K562 (cell line): ENCODE results near the gene SEC23B. TPM values are rescaled to one million over a fixed set of nuclear protein-coding genes. Genes with fewer than 3 reads are reported as not detected.

ENCODE experiments used
- ATAC-seq: fragments of 200-7000 bp; cut with Tn5 transposase; 3 replicates; pipeline ENCODE4 v1.9.1; 2020; ENCODE audit warnings: moderate library complexity
- BruUV-seq: library from RNA; stranded (reverse); fragments of 400-500 nt; replicated peaks from 2 replicates; lab custom pipeline; 2021; lab: Mats Ljungman, UMichigan
- CTCF ChIA-PET: fragments of 300-600 bp; formaldehyde crosslinking; extraction: SDS; loops from one replicate; lab custom pipeline; 2021; ENCODE audit warnings: low intra/inter-chr PET ratio; lab: Yijun Ruan, JAX
- POLR2A ChIA-PET: fragments of 300-600, 350-650 bp; sonication (Branson Sonifier 250); formaldehyde crosslinking; extraction: SDS; loops from one replicate; lab custom pipeline; 2021; ENCODE audit warnings: antibody characterized with exemption, inconsistent platforms; lab: Yijun Ruan, JAX
- DNase-seq, 4 experiments: peaks; one replicate each; pipeline versions ENCODE4 v3.0.0 to v3.0.0-alpha.2; 2011 to 2018; ENCODE audit warnings: low spot score in 3 of 4, mixed read lengths in 3 of 4; ENCODE audit errors: extremely low read depth in 1 of 4
- FAIRE-seq: peaks from 2 replicates; lab custom pipeline; 2011; peaks lifted over from hg19 to GRCh38; lab: Jason Lieb, UNC
- H2AFZ ChIP-seq: 2 replicates; pipeline ENCODE4 v1.6.0; 2011; ENCODE audit warnings: low read depth, low read length, control low read depth, inconsistent platforms
- H3K27ac ChIP-seq: fragments of 200-600 bp; 3 replicates; pipeline ENCODE4 v1.8.0; 2011; ENCODE audit warnings: low read depth, mild to moderate bottlenecking, control low read depth, inconsistent platforms, low read length, moderate library complexity, mixed read lengths; ENCODE audit errors: extremely low read depth
- H3K27me3 ChIP-seq, 2 experiments: fragments of 300-600 bp in 1 of 2; 2 replicates in 1 of 2; 3 replicates in 1 of 2; pipeline versions ENCODE4 v1.6.0 to v1.8.0; 2011; ENCODE audit warnings: inconsistent platforms in 2 of 2, low read length in 2 of 2, mild to moderate bottlenecking in 1 of 2, mixed read lengths in 1 of 2, moderate library complexity in 1 of 2; ENCODE audit not compliant: control insufficient read depth in 2 of 2, insufficient read depth in 2 of 2
- H3K36me3 ChIP-seq: fragments of 300-600 bp; 3 replicates; pipeline ENCODE4 v1.8.0; 2011; ENCODE audit warnings: mild to moderate bottlenecking, low read length, inconsistent platforms; ENCODE audit not compliant: control insufficient read depth, insufficient read depth
- H3K4me1 ChIP-seq, 2 experiments: fragments of 200-600 bp in 1 of 2; replicated peaks in 1 of 2; 2 replicates in 1 of 2; 3 replicates in 1 of 2; pipeline versions ENCODE4 v1.5.1 to v1.8.0; 2011; ENCODE audit warnings: inconsistent platforms in 2 of 2, low read length in 2 of 2, mild to moderate bottlenecking in 1 of 2, mixed read lengths in 1 of 2, moderate library complexity in 1 of 2; ENCODE audit not compliant: control insufficient read depth in 2 of 2, insufficient read depth in 2 of 2
- H3K4me2 ChIP-seq: 2 replicates; pipeline ENCODE4 v1.6.1; 2011; ENCODE audit warnings: low read length, control low read depth, inconsistent platforms, mixed read lengths; ENCODE audit not compliant: insufficient read depth
- H3K4me3 ChIP-seq: fragments of 200-600 bp; sonication (generic), shearing (Covaris generic); 2 replicates; pipeline ENCODE4 v1.5.1; 2016; ENCODE audit warnings: control low read depth, inconsistent platforms
- H3K79me2 ChIP-seq: fragments of 200-600 bp; 3 replicates; pipeline ENCODE4 v1.8.0; 2011; ENCODE audit warnings: low read length, inconsistent platforms; ENCODE audit not compliant: control insufficient read depth, insufficient read depth
- H3K9ac ChIP-seq, 2 experiments: 2 replicates each; pipeline versions ENCODE4 v1.6.0 to v1.6.1; 2011; ENCODE audit warnings: low read depth in 2 of 2, low read length in 2 of 2, control low read depth in 1 of 2, inconsistent platforms in 1 of 2, mild to moderate bottlenecking in 1 of 2, mixed read lengths in 1 of 2; ENCODE audit not compliant: insufficient read depth in 1 of 2
- H3K9me1 ChIP-seq: one replicate; pipeline ENCODE4 v1.6.0; 2011; ENCODE audit warnings: inconsistent platforms, mild to moderate bottlenecking, low read length, moderate library complexity; ENCODE audit not compliant: control insufficient read depth, insufficient read depth
- H3K9me3 ChIP-seq: replicated peaks from 2 replicates; pipeline ENCODE4 v1.5.1; 2011; ENCODE audit warnings: low read depth, low read length, inconsistent platforms; ENCODE audit not compliant: control insufficient read depth, insufficient read depth
- H4K20me1 ChIP-seq: replicated peaks from 2 replicates; pipeline ENCODE4 v1.6.1; 2011; ENCODE audit warnings: low read length, inconsistent platforms, mixed read lengths; ENCODE audit not compliant: control insufficient read depth, insufficient read depth
- BCOR ChIP-seq: fragments of 450-650 bp; IDR thresholded peaks from 2 replicates; pipeline ENCODE4 v1.6.1; 2016
- PTTG1 ChIP-seq: fragments of 450-650 bp; IDR thresholded peaks from 2 replicates; pipeline ENCODE4 v1.6.1; 2016; ENCODE audit warnings: low read depth, mild to moderate bottlenecking, missing genetic modification characterization, missing compliant biosample characterization
- RHOXF2B ChIP-seq: fragments of 250-450 bp; sonication (Bioruptor Pico); conservative IDR thresholded peaks from 2 replicates; pipeline ENCODE4 v1.5.1; 2021
- TSC22D4 ChIP-seq: fragments of 450-650 bp; IDR thresholded peaks from 2 replicates; pipeline ENCODE4 v1.6.1; 2016; ENCODE audit warnings: missing genetic modification characterization, missing biosample characterization, control low read depth
- YBX1 ChIP-seq: fragments of 450-650 bp; IDR thresholded peaks from 2 replicates; pipeline ENCODE4 v1.7.1; 2016; ENCODE audit warnings: mild to moderate bottlenecking
- ZKSCAN1 ChIP-seq: fragments of 150-350 bp; IDR thresholded peaks from 2 replicates; pipeline ENCODE4 v1.6.1; 2016; ENCODE audit warnings: low read depth, low read length
- ZKSCAN3 ChIP-seq: fragments of 250-450 bp; sonication (Bioruptor Pico); IDR thresholded peaks from 2 replicates; pipeline ENCODE4 v1.4.0; 2020
- ZNF436 ChIP-seq: fragments of 250-450, 450-650 bp; sonication (Bioruptor Pico); formaldehyde crosslinking; IDR thresholded peaks from 2 replicates; pipeline ENCODE4 v1.7.0; 2020; ENCODE audit warnings: mild to moderate bottlenecking
- WGBS: fragments of 100-300 bp; shearing (Covaris generic); methylation state at CpG from one replicate; pipeline ENCODE4 v1.1.6; 2016; ENCODE audit warnings: low coverage, mixed read lengths; ENCODE audit not compliant: insufficient coverage; ENCODE audit errors: missing lambda C conversion rate; 5-methylcytosine and 5-hydroxymethylcytosine counted together
- in situ Hi-C: fragments of 300-500 bp; cut with MboI; formaldehyde crosslinking; loops from 4 replicates; pipeline ENCODE4 v1.15.0; 2018; ENCODE audit warnings: inconsistent platforms, mixed read lengths
- intact Hi-C: fragments of 100-400 bp; cut with micrococcal nuclease; formaldehyde crosslinking; loops from 2 replicates; pipeline ENCODE4 v1.14.2; 2022
- polyA plus RNA-seq, 8 experiments: library from polyadenylated mRNA; depleted of rRNA in 4 of 8; stranded (reverse) in 5 of 8; unstranded in 3 of 8; fragments of >200 nt; fragmentation: Nextera tagmentation in 2 of 8; fragmentation: Illumina TruSeq in 1 of 8; extraction: Ambion mirVana in 2 of 8; extraction: Trizol in 1 of 8; gene quantifications; 2 replicates each; pipeline versions ENCODE4 v1.2.1 to v1.2.3, GENCODE V29; 2011 to 2014; ENCODE audit warnings: inconsistent platforms in 1 of 8, missing spikeins in 1 of 8
- total RNA-seq, 7 experiments: library from RNA; depleted of rRNA in 6 of 7; stranded (reverse); fragments of >200 nt in 6 of 7; fragmentation: Illumina TruSeq in 2 of 7; extraction: Trizol in 2 of 7; gene quantifications; 2 replicates each; pipeline versions ENCODE4 v1.2.1 to v1.2.3, GENCODE V29; 2011 to 2021; ENCODE audit warnings: low replicate concordance in 1 of 7
- TF ChIP-seq, protein P1 (sequence below): fragments of 250-450 bp; sonication (Bioruptor Pico); IDR thresholded peaks from 2 replicates; pipeline ENCODE4 v1.8.0; 2021; ENCODE audit warnings: borderline replicate concordance, mild to moderate bottlenecking, moderate library complexity; ENCODE audit not compliant: poor library complexity, severe bottlenecking
- TF ChIP-seq, protein P2 (sequence below): fragments of 450-650 bp; formaldehyde crosslinking; IDR thresholded peaks from 2 replicates; pipeline ENCODE4 v1.4.0; 2022; ENCODE audit warnings: missing genetic modification characterization
- TF ChIP-seq, protein P3 (sequence below), 2 experiments: fragments of 450-650 bp; conservative IDR thresholded peaks; 2 replicates each; pipeline ENCODE4 v1.6.1; 2017; ENCODE audit warnings: mild to moderate bottlenecking in 2 of 2, moderate library complexity in 2 of 2

SEC23B gene
- total and polyA plus RNA-seq, 9 of the 15 experiments (the other 6 are each of a cell fraction or from before 2014, with no cell fraction given) = 31.7 to 70.2 (median 38.5) TPM

DNA sequence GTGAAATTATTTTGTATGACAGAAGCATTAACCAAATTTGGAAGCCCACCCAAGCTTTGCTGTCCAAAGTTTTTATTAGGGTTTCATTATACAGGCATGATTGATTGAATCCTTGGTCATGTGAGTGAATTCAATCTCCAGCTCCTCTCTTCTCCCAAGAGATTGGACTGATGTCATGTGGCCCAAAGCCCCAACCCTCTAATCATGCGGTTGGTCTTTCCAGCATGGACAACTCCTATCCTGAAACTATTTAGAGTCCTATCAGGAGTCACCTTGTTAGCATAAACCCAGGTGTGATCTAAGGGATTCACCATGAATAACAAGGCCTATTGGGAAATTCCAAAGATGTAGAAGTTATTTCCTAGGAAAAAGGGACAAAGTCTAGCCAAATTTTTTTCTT is 29.9 kb upstream of the SEC23B start:
- H3K4me1 ChIP-seq = no peaks in the 10 kb centered on the region
- H3K36me3 ChIP-seq = peaks cover 58% of the 10 kb centered on the region; the same call in 2 of the 3 replicates
- H3K9ac ChIP-seq = no peak overlapping the region
- TF ChIP-seq ZNF436 (CRISPR knock-in tag) (no peak), BCOR (no peak), ZKSCAN3 (CRISPR knock-in tag) (no peak)
- TF ChIP-seq, protein P1, sequence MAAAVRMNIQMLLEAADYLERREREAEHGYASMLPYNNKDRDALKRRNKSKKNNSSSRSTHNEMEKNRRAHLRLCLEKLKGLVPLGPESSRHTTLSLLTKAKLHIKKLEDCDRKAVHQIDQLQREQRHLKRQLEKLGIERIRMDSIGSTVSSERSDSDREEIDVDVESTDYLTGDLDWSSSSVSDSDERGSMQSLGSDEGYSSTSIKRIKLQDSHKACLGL (CRISPR knock-in tag) = no peak
- H3K79me2 ChIP-seq = no peaks in the 10 kb centered on the region
- H2AFZ ChIP-seq = no peak overlapping the region
- no peaks in the 10 kb centered on the region for H3K9me3 ChIP-seq
- no peak for FAIRE-seq
- no peak for DNase-seq
- ATAC-seq = no peak
- BruUV-seq = no TSS peak
- no peaks in the 10 kb centered on the region for H4K20me1 ChIP-seq
- H3K27me3 ChIP-seq = no peaks in the 10 kb centered on the region
- intact Hi-C loops = no loop called here
- no peak overlapping the region for H3K4me2 ChIP-seq
- ChIA-PET CTCF (no interaction called here), POLR2A (interaction anchor here (0.6 kb wide), 1 partner anchor 382 kb away, joined by 3 read pairs; no protein-coding TSS in a partner anchor)
- no peaks in the 10 kb centered on the region for H3K9me1 ChIP-seq
- in situ Hi-C loops = no loop called here
- H3K4me3 ChIP-seq = no peak overlapping the region
- H3K27ac ChIP-seq = no peak overlapping the region
- 100% methylated on average over 1 of the region's 1 CpG for WGBS

DNA sequence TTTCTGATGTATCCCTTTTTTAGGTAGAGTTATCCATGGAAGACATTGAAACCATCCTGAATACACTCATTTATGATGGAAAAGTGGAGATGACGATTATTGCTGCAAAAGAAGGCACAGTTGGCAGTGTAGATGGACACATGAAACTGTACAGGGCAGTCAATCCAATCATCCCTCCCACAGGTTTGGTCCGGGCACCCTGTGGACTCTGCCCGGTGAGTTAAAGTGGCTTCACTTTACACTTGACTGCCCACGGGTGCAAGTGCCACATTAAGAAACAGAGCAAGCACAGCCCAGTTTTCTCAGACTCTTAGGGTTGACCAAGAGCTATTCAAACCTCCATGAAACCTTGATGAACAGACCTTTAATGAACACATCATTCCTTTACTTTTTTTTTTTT is 26.1 kb upstream of the SEC23B start:
- Histone ChIP-seq H2AFZ (no peak overlapping the region), H4K20me1 (no peaks in the 10 kb centered on the region), H3K4me2 (no peak overlapping the region), H3K79me2 (no peaks in the 10 kb centered on the region)
- 75% methylated on average over 4 of the region's 4 CpGs for WGBS
- POLR2A ChIA-PET = no interaction called here
- TF ChIP-seq, protein P2, sequence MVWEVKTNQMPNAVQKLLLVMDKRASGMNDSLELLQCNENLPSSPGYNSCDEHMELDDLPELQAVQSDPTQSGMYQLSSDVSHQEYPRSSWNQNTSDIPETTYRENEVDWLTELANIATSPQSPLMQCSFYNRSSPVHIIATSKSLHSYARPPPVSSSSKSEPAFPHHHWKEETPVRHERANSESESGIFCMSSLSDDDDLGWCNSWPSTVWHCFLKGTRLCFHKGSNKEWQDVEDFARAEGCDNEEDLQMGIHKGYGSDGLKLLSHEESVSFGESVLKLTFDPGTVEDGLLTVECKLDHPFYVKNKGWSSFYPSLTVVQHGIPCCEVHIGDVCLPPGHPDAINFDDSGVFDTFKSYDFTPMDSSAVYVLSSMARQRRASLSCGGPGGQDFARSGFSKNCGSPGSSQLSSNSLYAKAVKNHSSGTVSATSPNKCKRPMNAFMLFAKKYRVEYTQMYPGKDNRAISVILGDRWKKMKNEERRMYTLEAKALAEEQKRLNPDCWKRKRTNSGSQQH (CRISPR knock-in tag) = no peak
- TF ChIP-seq YBX1 (no peak), RHOXF2B (CRISPR knock-in tag) (no peak), TSC22D4 (tag) (no peak), ZKSCAN1 (no peak), PTTG1 (tag) (no peak)
- TF ChIP-seq, protein P3, sequence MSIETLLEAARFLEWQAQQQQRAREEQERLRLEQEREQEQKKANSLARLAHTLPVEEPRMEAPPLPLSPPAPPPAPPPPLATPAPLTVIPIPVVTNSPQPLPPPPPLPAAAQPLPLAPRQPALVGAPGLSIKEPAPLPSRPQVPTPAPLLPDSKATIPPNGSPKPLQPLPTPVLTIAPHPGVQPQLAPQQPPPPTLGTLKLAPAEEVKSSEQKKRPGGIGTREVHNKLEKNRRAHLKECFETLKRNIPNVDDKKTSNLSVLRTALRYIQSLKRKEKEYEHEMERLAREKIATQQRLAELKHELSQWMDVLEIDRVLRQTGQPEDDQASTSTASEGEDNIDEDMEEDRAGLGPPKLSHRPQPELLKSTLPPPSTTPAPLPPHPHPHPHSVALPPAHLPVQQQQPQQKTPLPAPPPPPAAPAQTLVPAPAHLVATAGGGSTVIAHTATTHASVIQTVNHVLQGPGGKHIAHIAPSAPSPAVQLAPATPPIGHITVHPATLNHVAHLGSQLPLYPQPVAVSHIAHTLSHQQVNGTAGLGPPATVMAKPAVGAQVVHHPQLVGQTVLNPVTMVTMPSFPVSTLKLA (conservative IDR thresholded peaks at IDR 0.05) = no peak
- TF ChIP-seq, all 486 proteins: peak for 0
- Histone ChIP-seq H3K27me3 (no peaks in the 10 kb centered on the region), H3K4me3 (no peak overlapping the region), H3K4me1 (no peaks in the 10 kb centered on the region), H3K9me3 (no peaks in the 10 kb centered on the region), H3K27ac (no peak overlapping the region), H3K9ac (no peak overlapping the region), H3K36me3 (peaks cover 45% of the 10 kb centered on the region; the same call in 2 of the 3 replicates), H3K9me1 (no peaks in the 10 kb centered on the region)
- BruUV-seq = no TSS peak
- ATAC-seq (no peak), FAIRE-seq (no peak), DNase-seq (no peak)
- intact Hi-C loops (no loop called here), in situ Hi-C loops (no loop called here)
- CTCF ChIA-PET = no interaction called here
